HepG2 (cell line): ENCODE measurements around the gene GRB7.

Experiments
- EP300 ChIP-seq, 3 experiments: sonication (generic) in 1 of 3; formaldehyde crosslinking in 1 of 3; IDR thresholded peaks; 2 replicates each; pipeline versions ENCODE4 v1.5.1 to v1.6.1; 2011 to 2020; ENCODE audit warnings: low read depth in 2 of 3, low read length in 2 of 3, borderline replicate concordance in 1 of 3, improper control_type of control experiment in 1 of 3, mild to moderate bottlenecking in 1 of 3, missing genetic modification reagents in 1 of 3, moderate library complexity in 1 of 3
- EZH2 ChIP-seq: conservative IDR thresholded peaks from 2 replicates; pipeline ENCODE4 v1.6.1; 2012; ENCODE audit warnings: mild to moderate bottlenecking, low read depth, low read length, moderate library complexity
- REST ChIP-seq, 2 experiments: IDR thresholded peaks; 2 replicates each; pipeline ENCODE4 v1.6.1; 2011 to 2012; ENCODE audit warnings: low read length in 2 of 2, borderline replicate concordance in 1 of 2, low read depth in 1 of 2, mild to moderate bottlenecking in 1 of 2, moderate library complexity in 1 of 2

GRCh38 chr17:39791111-39791992 is 53.6 kb downstream of the GRB7 start:
- TF ChIP-seq REST (IDR thresholded peaks at IDR 0.05; ENCODE audit: borderline replicate concordance in 1 of 2, low read depth in 1 of 2, low read length in 2 of 2) (no peak), EP300 (IDR thresholded peaks at IDR 0.05; ENCODE audit: low read depth in 2 of 2, low read length in 2 of 2) (no peak), EP300 (CRISPR knock-in tag; IDR thresholded peaks at IDR 0.05; ENCODE audit: borderline replicate concordance) (no peak), EZH2 (no peak)
